ENCODE measurements around the gene SRBD1.
"Not testable (repeated sequence)": the region's sequence is repeated elsewhere in the genome, so short reads cannot be mapped to it uniquely, and the experiment has no call there.

Gene SRBD1

GRCh38 chr2:45426025-45426424 lies 185.0 kb downstream of the SRBD1 start:
- DNase-seq (ENCODE audit: low read depth in 2 of 2) = not testable (repeated sequence)

GRCh38 chr2:45422921-45423320 lies 188.1 kb downstream of the SRBD1 start:
- DNase-seq (ENCODE audit: low read depth in 2 of 2) = no peak

GRCh38 chr2:45418532-45418931 lies 192.5 kb downstream of the SRBD1 start:
- DNase-seq (ENCODE audit: low read depth in 2 of 2) = no peak

- no peak for DNase-seq (ENCODE audit: low read depth in 2 of 2)
Observed at GRCh38 chr2:45415534-45416123, 195.4 kb downstream of the SRBD1 start.

GRCh38 chr2:45412754-45413379 lies 198.2 kb downstream of the SRBD1 start:
- no peak for DNase-seq (ENCODE audit: low read depth in 2 of 2)

GRCh38 chr2:45409677-45410076 lies 201.4 kb downstream of the SRBD1 start:
- no peak for DNase-seq (ENCODE audit: low read depth in 2 of 2)

GRCh38 chr2:45406621-45407020 lies 204.4 kb downstream of the SRBD1 start:
- no peak for DNase-seq (ENCODE audit: low read depth in 2 of 2)

GRCh38 chr2:45404807-45405297 lies 206.2 kb downstream of the SRBD1 start:
- DNase-seq (ENCODE audit: low read depth in 2 of 2) = no peak

GRCh38 chr2:45403036-45403435 lies 208.0 kb downstream of the SRBD1 start:
- no peak for DNase-seq (ENCODE audit: low read depth in 2 of 2)

- DNase-seq (ENCODE audit: low read depth in 2 of 2) = no peak
Observed at GRCh38 chr2:45401431-45401922, 209.6 kb downstream of the SRBD1 start.

GRCh38 chr2:45399040-45399784 lies 211.9 kb downstream of the SRBD1 start:
- no peak for DNase-seq (ENCODE audit: low read depth in 2 of 2)

GRCh38 chr2:45397292-45397691 lies 213.8 kb downstream of the SRBD1 start:
- no peak for DNase-seq (ENCODE audit: low read depth in 2 of 2)

- DNase-seq (ENCODE audit: low read depth in 2 of 2) = no peak
Observed at GRCh38 chr2:45396671-45397070, 214.4 kb downstream of the SRBD1 start.

- DNase-seq (ENCODE audit: low read depth in 2 of 2) = no peak
Observed at GRCh38 chr2:45394842-45395241, 216.2 kb downstream of the SRBD1 start.

GRCh38 chr2:45394216-45394615 lies 216.9 kb downstream of the SRBD1 start:
- no peak for DNase-seq (ENCODE audit: low read depth in 2 of 2)

- DNase-seq (ENCODE audit: low read depth in 2 of 2) = no peak
Observed at GRCh38 chr2:45391866-45392265, 219.2 kb downstream of the SRBD1 start.

GRCh38 chr2:45390861-45391260 lies 220.2 kb downstream of the SRBD1 start:
- no peak for DNase-seq (ENCODE audit: low read depth in 2 of 2)

- no peak for DNase-seq (ENCODE audit: low read depth in 2 of 2)
Observed at GRCh38 chr2:45390441-45390840, 220.6 kb downstream of the SRBD1 start.

- no peak for DNase-seq (ENCODE audit: low read depth in 2 of 2)
Observed at GRCh38 chr2:45388541-45389100, 222.4 kb downstream of the SRBD1 start.

- no peak for DNase-seq (ENCODE audit: low read depth in 2 of 2)
Observed at GRCh38 chr2:45382744-45383143, 228.3 kb downstream of the SRBD1 start.

- DNase-seq (ENCODE audit: low read depth in 2 of 2) = no peak
Observed at GRCh38 chr2:45380131-45380836, 230.8 kb downstream of the SRBD1 start.

Data from stimulated activated CD8-positive, alpha-beta memory T cell treated with anti-CD3 and anti-CD28 coated beads, Interleukin-2, amount 100 ng/mL, for 1 hour (primary cell).